ENCODE results near the gene B9D2. TPM values are rescaled to one million over a fixed set of nuclear protein-coding genes. Genes with fewer than 3 reads are reported as not detected.

The B9D2 gene
- total RNA-seq (2013): 11.7 TPM
- 10 to 100 TPM; 12.2 to 32.5 (median 25.1) TPM for polyA plus RNA-seq
- polyA minus RNA-seq: 7.1 and 12.7 TPM in 2 replicates
- total RNA-seq: 1.7 to 8.3 (median 5.7) reads per million in 11 experiments

- Mint-ChIP-seq H3K4me3 (peak within 1 kb of the TSS; percentile 88 to 95), H3K27me3 (ENCODE audit: low read depth in 3 of 3) (peaks cover 0 to 2% (median 0%) of the 10 kb centered on the region in 3 donors), H3K4me1 (peaks cover 52% of the 10 kb centered on the region), H3K9me3 (peaks cover 0 to 2% (median 0%) of the 10 kb centered on the region in 7 donors), H3K27ac (peak within 1 kb of the TSS; percentile 96 to 100 (median 99)), H3K36me3 (peaks cover 6 to 19% of the 10 kb centered on the region in 2 donors)
- Histone ChIP-seq H2AFZ (ENCODE audit: insufficient read depth, low read depth, low read length, poor library complexity, severe bottlenecking) (peak within 1 kb of the TSS; percentile 89), H3K4me1 (ENCODE audit: control insufficient read depth in 1 of 2, insufficient read depth in 2 of 2, low read length in 2 of 2) (peaks cover 59 to 62% of the 10 kb centered on the region in 2 donors), H3K36me3 (replicated peaks in 1 of 2; ENCODE audit: control insufficient read depth in 1 of 2, insufficient read depth in 2 of 2, low read length in 2 of 2) (peaks cover 0 to 6% of the 10 kb centered on the region in 2 donors), H3K27me3 (ENCODE audit: control insufficient read depth in 2 of 2, insufficient read depth in 2 of 2, low read length in 2 of 2) (no peaks in the 10 kb centered on the region), H4K20me1 (ENCODE audit: insufficient read depth, low read length) (no peaks in the 10 kb centered on the region), H3K4me2 (replicated peaks; ENCODE audit: extremely low read depth, low read length, poor library complexity, severe bottlenecking) (peak within 1 kb of the TSS; percentile 80), H3K9ac (ENCODE audit: insufficient read depth, low read length, poor library complexity, severe bottlenecking) (peak within 1 kb of the TSS; percentile 88), H3K4me3 (replicated peaks in 1 of 3; ENCODE audit: low read depth in 2 of 3, low read length in 3 of 3) (peak within 1 kb of the TSS; percentile 67 to 91 (median 91)), H3K9me3 (replicated peaks in 1 of 2; ENCODE audit: control insufficient read depth in 1 of 2, insufficient read depth in 1 of 2, low read length in 2 of 2) (no peaks in the 10 kb centered on the region), H3K79me2 (ENCODE audit: insufficient read depth, low read length) (peaks cover 53% of the 10 kb centered on the region), H3K27ac (ENCODE audit: low read depth in 1 of 2, low read length in 2 of 2) (peak within 1 kb of the TSS; percentile 97 to 99)
- 0% methylated on average over 40 of the region's 56 CpGs for WGBS (ENCODE audit: insufficient coverage)
- TF ChIP-seq CTCF (IDR thresholded peaks at IDR 0.05): no peak
- intact Hi-C loops (cut with micrococcal nuclease): loop anchor here (1.0 to 5.0 kb wide), 3 partner anchors 33 to 37 kb away; partner anchors contain the start of genes BCKDHA (in 2 of the 2) and EXOSC5 (in 2 of the 2)
- DNase-seq: peak; percentile 97 to 98 (median 98)
Measured at GRCh38 chr19:41363753-41364523, at the start of gene B9D2. Gene B9D2 (minus strand): TSS chr19:41364149. CDS start chr19:41363519, 630 bp downstream.

GRCh38 chr19:41412953-41413352 is 49.0 kb upstream of the B9D2 start:
- 93% methylated on average over 2 of the region's 5 CpGs for WGBS (ENCODE audit: insufficient coverage)
- Mint-ChIP-seq H3K9me3 (peaks cover 0 to 3% (median 0%) of the 10 kb centered on the region in 7 donors), H3K27me3 (ENCODE audit: low read depth in 3 of 3) (peaks cover 0 to 2% (median 0%) of the 10 kb centered on the region in 3 donors), H3K27ac (peak overlapping the region in 1 of 7 donors; percentile 15), H3K4me3 (no peak overlapping the region), H3K4me1 (peaks cover 60% of the 10 kb centered on the region), H3K36me3 (peaks cover 66 to 80% of the 10 kb centered on the region in 2 donors)
- H3K27ac ChIP-seq (ENCODE audit: low read depth in 1 of 2, low read length in 2 of 2): no peak overlapping the region
- no peak overlapping the region for H3K4me2 ChIP-seq (replicated peaks; ENCODE audit: extremely low read depth, low read length, poor library complexity, severe bottlenecking)
- intact Hi-C loops (cut with micrococcal nuclease): no loop called here
- no peaks in the 10 kb centered on the region for H3K9me3 ChIP-seq (replicated peaks in 1 of 2; ENCODE audit: control insufficient read depth in 1 of 2, insufficient read depth in 1 of 2, low read length in 2 of 2)
- H3K4me1 ChIP-seq (ENCODE audit: control insufficient read depth in 1 of 2, insufficient read depth in 2 of 2, low read length in 2 of 2): peaks cover 42 to 73% of the 10 kb centered on the region in 2 donors
- no peak for TF ChIP-seq CTCF (IDR thresholded peaks at IDR 0.05)
- no peak overlapping the region for H3K4me3 ChIP-seq (replicated peaks in 1 of 3; ENCODE audit: low read depth in 2 of 3, low read length in 3 of 3)
- H4K20me1 ChIP-seq (ENCODE audit: insufficient read depth, low read length): no peaks in the 10 kb centered on the region
- H3K36me3 ChIP-seq (replicated peaks in 1 of 2; ENCODE audit: control insufficient read depth in 1 of 2, insufficient read depth in 2 of 2, low read length in 2 of 2): peaks cover 52 to 66% of the 10 kb centered on the region in 2 donors
- peaks cover 24% of the 10 kb centered on the region for H3K79me2 ChIP-seq (ENCODE audit: insufficient read depth, low read length)
- no peak for DNase-seq
- no peak overlapping the region for H3K9ac ChIP-seq (ENCODE audit: insufficient read depth, low read length, poor library complexity, severe bottlenecking)
- no peak overlapping the region for H2AFZ ChIP-seq (ENCODE audit: insufficient read depth, low read depth, low read length, poor library complexity, severe bottlenecking)
- H3K27me3 ChIP-seq (ENCODE audit: control insufficient read depth in 2 of 2, insufficient read depth in 2 of 2, low read length in 2 of 2): no peaks in the 10 kb centered on the region
